ENCODE measurements around the gene CLEC2L.

Gene CLEC2L

DNA sequence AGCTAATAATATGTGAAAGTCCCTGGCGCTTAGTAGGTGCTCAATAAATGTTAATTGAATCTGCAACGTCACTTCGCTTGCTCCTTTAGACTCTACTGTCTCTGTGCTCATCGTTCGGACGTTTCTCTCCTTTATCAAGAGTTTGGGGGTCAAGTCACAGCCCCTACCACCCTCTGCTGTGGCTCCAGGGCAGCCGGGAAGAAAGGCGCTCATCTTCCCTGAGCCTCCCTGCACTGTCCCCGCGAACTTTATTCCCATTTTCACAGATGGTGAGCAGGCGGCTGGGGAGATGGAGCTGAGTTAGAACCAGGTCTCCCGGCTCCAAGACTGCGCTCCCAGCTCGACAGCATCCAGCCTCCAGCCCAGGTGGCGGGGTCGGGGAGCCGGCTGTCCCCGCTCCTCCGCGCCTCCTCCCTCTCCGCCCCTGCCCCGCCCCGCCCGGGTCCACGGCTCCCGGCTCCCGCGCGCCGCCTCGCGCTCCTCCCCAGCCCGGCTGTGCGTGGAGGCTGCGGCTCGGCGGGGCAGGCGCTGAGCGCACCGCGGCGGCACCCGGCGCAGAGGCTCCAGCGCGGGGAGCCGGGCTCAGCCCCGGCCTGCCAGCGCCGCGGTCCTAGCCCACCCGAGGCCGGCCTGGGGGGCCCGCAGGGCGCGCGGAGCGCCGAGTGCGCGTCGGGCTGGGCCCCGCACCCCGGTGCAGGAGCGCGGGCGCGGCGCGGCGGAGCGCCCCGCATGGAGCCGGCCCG lies at the start of gene CLEC2L:
Gene CLEC2L (plus strand): TSS at position 487 of the 743 bp plus-strand sequence. CDS start 243 bp downstream, at position 730.
- DNase-seq (ENCODE audit: low spot score): no peak

DNA sequence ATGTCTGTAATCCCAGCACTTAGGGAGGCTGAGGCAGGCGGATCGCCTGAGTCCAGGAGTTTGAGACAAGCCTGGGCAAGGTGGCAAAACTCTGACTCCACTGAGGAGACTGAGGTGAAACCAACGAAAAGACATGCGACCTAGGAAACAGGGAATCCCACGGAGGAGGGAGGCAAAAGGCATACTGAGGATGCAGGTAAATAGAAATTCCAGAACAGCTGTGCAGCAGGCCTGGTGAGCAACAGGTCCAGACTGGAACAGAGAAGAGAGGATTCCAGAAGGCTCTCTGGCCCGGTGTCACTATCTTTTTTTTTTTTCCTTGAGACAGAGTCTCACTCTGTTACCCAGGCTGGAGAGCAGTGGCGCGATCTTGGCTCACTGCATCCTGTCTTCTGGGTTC lies 47.3 kb upstream of the CLEC2L start:
- DNase-seq (ENCODE audit: low spot score): no peak

DNA sequence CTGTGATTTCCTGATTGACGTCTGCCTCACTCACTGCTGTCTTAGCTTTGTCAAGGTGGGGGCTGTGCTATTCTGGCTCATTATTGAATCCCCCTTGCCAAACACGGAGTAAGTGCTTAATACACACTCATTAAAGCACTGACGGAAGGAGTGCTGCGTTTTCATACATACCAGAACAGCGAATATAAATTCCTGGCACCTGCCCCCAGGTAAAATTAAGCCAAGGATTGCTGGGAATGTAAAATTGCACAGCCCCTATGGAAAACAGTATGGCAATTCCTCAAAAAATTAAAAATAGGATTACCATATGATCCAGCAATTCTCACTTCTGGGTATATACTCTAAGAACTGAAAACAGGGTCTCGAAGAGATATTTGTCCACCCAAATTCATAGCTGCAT lies 46.6 kb upstream of the CLEC2L start:
- no peak for DNase-seq (ENCODE audit: low spot score)

DNA sequence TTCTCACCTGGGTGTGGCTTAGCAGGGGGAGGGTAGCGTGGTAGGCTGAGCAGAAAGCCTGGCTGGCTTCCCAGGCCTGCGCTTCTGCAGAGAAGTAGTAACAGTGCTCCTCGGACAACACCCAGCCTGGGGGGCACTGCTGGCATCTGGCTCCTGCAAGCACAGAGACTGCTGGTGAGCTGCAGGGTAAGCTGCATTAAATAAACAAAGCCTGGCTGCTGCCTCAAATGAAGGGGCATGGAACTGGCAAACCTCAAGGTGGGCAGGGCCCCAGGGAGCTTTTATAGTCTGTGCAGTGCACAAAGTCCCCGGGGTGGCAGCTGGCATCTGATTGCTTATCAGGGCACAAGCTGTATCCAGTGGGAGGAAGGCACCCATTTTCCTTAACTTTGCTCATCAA lies 43.9 kb upstream of the CLEC2L start:
- DNase-seq (ENCODE audit: low spot score): no peak

DNA sequence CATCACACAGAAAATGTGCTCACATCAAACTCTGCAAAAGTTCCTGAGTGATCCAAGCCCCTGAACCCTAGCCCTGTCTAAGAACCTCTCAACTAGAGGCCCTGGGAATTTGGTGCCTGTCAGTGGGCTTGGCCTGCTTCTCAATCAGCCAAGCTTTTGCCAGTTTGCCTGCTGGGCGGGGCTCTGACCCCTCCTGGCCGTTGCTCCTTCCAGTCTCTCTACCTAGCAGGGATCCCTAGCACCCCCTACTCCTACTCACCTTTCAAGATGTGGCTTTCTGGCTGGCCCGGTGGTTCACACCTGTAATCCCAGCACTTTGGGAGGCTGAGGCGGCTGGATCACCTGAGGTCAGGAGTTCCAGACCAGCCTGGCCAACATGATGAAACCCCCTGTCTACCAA lies 42.1 kb upstream of the CLEC2L start:
- DNase-seq (ENCODE audit: low spot score): no peak

DNA sequence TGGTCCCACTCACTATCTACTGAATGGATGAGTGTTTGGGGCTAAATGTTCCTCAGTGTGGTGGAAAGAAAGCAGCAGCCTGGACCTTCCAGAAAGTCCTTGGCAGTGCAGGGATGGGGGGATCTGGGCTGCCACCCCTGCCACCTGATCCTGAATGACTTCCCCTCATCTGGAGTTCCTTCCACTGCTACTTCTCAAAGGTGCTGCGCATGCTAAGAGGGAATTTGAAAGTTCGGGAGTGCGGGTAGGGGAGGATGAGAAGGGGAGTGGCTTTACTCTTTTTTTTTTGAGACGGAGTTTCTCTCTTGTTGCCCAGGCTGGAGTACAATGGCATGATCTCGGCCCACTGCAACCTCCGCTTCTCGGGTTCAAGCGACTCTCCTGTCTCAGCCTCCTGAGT lies 41.4 kb upstream of the CLEC2L start:
- no peak for DNase-seq (ENCODE audit: low spot score)

DNA sequence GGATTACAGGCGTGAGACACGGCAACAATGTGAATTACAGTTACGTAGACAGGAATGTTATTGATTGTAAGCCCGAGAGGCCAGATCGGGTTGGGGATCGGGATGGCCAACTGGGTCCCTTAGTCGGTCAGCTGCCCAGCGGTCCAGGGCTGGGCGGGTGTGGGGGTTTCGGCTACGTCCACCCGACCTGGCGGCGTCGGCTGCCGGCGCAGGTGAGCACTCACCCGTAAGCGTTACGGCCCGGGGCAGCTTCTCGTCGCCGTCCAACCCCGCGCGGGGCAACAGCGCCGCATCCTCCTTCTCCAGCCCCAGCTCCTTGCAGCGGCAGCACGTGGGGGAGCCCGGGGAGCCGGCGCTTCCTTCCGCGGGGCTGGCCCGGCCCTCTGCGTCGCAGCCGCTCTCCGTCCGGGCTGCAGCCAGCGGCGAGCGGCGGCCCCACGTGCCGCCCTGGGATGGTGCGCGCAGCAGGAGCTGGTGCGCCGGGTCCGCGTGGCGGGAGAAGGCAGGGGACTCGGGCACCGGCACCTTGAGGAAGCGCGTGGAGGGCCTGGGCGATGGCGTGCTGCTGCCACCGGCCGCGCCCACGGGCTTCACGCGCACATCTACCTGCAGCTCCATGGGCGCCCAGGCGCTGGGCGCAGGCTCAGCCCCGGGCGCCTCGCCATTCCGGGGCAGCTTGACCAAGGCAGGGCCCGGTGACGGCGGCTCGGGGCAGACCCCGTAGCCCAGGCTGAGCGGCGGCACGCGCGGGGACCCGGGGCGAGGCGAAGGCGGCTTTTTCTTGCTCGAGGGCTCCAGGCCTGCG lies 40.6 kb upstream of the CLEC2L start:
- DNase-seq (ENCODE audit: low spot score): no peak

DNA sequence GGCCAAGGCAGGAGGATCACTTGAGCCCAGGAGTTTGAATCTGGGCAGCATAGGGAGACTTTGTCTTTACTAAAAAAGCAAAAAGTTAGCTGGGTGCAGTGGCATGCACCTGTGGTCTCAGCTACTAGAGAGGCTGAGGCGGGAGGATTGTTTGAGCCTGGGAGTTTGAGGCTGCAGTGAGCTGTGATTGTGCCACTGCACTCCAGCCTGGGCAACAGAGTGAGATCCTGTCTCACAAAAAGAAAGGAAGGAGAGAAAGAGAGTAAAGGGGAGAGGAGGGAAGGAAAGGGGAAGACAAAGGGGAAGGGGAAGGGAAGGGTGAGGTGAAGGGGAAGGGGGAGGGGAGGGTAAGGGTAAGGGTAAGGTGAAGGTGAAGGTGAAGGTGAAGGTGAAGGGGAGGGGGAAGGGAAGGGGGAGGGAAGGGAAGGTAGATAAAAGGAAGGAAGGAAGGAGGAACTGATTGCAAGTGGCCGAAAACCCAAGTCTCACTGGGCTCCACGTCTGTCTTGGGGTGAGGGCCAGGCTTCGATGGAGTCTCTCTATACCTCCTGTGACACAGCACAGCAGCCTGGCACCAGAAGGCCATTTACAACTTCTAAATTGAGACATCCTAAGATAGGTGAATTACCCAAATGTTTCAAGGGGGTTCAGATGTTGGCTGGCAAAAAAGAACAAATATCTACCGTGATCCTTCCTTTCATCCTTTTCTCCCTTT lies 36.0 kb upstream of the CLEC2L start:
- DNase-seq (ENCODE audit: low spot score): no peak

DNA sequence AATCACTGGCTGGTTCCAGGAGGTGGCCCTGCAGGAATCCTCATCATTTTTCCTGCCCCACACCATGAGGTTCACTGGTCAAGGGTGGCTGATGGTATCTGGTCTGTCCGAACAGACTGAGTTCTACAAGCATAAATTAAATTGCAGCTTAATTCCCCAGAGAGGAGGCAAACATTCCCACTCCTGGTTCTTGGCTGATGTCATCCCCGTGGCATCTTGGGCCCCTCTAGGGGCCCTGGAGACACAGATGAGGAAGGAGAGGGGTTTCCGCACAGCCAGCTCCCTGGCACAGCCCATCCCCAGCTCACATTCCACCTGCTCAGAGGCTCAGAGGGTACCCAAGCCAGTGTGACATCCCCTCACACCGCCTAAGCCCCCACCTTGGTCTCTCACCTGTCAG lies 34.7 kb upstream of the CLEC2L start:
- no peak for DNase-seq (ENCODE audit: low spot score)

DNA sequence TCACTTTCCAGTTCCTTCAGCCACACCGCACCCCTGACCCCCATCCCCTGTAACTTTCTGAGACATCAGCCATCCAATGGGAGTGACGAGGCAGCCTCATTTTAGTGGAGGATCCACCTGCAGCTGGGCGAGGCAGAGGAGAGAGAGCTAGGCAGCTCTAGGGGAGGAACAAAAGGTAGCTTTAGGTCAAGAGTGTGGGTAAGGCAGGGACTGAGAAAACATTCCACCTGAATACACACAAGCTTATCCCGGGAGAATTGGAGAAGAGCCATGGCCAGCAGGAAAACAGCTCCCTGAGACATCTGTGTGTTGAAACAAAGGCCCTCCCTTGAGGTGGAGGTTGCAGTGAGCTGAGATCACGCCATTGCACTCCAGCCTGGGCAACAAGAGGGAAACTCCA lies 33.4 kb upstream of the CLEC2L start:
- no peak for DNase-seq (ENCODE audit: low spot score)

DNA sequence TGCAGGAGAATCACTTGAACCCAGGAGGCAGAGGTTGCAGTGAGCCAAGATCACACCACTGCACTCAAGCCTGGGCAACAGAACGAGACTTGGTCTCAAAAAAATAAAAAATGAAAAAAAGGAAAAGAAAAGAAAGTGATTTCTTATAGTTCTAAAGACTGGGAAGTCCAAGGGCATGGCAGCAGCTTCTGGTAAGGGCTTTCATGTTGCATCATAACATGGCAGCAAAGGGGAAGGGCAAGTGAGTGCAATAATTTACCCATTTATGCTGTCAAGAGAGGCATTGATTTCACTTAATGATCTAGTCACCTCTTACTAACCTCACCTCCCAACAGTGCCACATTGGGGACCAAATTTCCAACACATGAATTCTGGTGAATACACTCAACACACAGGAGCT lies 31.2 kb upstream of the CLEC2L start:
- no peak for DNase-seq (ENCODE audit: low spot score)

DNA sequence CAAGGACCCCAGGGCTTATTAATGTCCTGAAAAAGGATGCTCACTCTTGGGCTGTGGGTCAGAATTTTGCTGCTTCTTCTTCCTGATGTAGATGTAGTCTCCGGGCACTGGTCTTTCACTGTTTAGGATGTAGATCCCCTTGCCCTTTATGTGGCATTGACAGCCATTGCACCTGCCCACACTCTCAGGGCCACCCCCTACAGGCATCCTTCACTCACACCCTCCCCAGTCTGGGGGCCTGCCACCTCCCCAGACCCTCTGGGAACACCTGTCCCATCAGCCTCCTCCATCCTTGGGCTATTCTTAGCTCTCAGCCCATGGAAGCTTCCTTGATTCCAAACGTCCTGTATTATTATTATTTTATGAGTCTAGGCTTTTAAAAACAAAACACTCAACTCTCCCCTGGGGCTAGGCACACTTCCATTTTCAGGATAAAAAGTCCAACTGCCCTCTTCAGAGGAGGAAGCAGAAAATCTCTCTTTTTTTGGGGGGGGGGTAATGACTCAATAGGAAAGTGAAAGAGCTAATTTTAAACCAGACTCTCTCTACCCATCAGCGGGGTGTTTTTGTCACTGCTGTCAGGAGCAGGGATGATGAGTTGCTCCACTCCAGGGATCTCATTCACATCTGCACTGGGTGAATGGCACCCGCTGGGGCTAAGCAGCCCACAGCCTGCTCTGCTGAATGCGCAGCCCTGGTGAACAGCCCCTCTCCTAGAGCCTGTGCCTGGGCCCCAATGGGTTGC lies 28.5 kb upstream of the CLEC2L start:
- no peak for DNase-seq (ENCODE audit: low spot score)

DNA sequence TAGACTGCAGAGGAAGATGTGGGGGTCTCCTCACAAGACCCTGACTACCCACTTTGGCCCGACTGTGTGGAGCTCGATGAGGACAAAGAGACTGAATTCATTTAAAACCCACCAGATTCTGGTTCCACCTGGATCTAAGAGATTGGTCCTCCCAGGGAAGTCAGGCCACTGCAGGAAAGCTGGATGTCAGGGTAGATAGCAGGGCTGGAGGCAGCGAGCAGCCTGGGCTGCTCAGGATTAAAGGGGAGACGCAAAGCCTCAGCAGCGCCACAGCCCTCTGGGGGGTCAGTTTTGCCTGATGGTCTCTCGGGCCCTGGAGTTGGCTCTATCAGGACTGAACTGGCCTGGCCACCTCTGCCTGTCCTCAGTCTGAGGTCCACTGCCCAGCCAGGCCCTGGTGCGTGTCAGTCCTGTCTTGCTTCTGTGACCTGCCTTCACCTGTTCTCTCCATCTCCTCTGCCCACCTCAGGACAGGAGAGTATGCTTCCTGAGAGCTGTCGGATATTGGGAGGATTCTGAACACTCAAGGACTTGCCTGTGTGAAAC lies 27.8 kb upstream of the CLEC2L start:
- no peak for DNase-seq (ENCODE audit: low spot score)

DNA sequence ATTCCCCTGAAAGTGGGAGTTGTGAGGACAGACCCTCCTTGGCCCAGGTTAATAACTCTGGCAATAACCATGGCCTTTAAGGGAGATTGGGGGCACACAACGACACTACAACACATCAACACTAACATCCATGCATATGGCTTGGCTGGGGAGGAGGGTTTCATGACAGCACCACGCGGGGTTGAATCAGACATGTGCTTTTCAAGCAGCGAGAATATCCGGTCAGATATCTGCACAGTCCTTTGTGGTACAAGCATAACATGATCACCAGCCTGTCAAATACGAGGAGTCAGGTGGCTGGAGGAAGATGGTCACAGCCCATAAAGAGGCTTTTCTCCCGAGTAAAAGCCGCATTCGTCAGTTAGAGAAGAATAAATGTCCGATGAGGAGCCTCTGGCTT lies 27.0 kb upstream of the CLEC2L start:
- DNase-seq (ENCODE audit: low spot score): no peak

DNA sequence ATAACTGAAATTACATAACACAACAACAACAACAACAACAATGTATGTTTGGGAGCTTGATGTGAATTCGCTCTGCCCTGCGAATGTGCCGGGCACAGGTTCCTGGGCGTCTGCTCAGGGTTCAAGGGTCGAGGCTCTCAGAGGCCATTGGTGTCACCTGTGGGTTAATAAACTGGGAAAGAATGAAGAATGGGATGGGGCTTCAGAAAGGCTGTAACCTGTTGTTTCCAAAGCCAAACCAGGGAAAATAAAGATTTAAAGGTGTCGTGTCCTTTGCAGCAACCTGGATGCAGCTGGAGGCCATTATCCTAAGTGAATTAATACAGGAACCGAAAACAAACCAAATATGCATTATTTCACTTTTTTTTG lies 22.7 kb upstream of the CLEC2L start:
- no peak for DNase-seq (ENCODE audit: low spot score)

DNA sequence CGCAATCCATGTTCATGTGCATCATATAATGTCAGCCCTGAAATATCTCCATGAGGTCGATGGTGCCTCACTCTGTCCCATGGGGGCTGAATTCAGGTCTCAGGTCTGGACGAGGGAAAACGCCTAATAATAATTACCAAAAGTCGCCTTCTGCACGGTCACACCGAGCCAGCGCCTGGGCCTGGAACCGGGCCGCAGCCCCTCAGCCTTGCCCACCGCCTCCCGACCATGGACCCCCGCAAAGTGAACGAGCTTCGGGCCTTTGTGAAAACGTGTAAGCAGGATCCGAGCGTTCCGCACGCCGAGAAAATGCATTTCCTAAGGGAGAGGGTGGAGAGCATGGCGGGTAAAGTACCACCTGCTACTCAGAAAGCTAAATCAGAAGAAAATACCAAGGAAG lies 21.3 kb upstream of the CLEC2L start:
- no peak for DNase-seq (ENCODE audit: low spot score)

DNA sequence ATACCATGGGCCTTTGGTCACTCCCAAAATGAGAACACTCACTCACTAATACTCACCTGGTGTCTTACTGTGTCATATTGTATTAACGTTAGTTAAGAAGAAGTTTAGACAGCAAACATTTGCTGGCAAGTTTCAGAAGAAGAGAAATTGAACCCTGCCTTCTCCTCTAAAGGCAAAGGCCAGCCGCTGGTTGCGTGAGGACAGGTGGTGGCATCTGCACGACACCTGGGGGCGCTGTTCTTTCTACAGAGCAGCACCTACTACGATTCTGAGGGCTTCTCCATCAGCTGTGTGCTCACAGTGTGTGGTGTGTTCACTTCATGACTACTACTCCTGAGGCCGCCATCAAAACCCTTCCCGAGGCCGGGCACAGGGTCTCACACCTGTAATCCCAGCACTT lies 17.9 kb upstream of the CLEC2L start:
- DNase-seq (ENCODE audit: low spot score): no peak

DNA sequence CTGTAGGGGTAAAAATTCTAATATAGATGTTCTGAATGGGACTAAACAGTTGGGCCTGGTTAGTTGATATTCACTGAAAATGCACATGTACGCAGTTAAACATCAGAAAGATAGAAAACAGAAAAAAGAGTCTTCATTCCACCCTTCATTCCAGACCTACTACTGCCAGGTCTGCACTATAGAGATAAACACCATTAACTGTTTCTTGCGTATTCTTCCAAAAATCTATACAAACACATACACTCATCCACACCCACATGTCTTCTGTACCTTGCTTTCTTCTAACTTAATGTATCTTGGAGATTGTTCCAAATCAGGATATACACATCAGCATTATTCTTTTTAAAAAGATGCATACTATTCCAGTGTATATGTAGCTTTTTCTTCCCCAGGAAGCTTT lies 13.9 kb upstream of the CLEC2L start:
- no peak for DNase-seq (ENCODE audit: low spot score)

DNA sequence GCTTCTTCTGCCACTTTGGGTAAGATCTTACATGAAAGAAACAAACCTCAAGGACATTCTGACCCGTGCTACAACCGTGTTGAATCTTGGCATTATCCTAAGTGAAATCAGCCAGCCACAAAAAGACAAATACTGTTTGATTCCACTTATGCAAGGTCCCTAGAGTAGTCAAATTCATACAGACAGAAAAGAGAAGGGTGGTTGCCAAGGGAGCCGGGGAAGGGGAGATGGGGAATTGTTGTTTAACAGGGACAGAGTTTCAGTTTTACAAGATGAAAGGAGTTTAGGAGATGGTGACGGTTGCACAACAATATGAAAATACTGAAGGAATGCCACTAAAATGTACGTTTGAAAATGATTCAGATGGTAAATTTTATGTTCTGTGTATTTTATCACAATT lies 12.2 kb upstream of the CLEC2L start:
- no peak for DNase-seq (ENCODE audit: low spot score)

DNA sequence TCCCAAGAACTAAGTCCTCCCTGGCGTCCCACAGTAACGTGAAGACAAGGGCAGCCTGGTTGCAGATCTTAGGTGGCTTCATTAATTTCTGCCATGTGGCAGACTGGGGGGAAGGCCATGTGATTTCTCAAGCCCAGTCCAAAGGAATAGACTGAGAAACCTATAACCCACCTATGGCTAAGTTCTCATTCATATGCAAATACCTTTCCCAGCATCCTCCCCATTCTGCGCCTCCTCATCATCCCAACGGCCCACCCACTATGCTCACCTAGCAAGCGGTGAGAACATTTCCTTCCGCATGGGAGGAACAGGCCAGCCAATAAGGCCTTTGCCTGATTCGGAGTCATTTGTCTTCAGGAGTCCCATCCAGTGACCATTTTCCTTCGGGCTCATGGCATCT lies 8.2 kb upstream of the CLEC2L start:
- no peak for DNase-seq (ENCODE audit: low spot score)

DNA sequence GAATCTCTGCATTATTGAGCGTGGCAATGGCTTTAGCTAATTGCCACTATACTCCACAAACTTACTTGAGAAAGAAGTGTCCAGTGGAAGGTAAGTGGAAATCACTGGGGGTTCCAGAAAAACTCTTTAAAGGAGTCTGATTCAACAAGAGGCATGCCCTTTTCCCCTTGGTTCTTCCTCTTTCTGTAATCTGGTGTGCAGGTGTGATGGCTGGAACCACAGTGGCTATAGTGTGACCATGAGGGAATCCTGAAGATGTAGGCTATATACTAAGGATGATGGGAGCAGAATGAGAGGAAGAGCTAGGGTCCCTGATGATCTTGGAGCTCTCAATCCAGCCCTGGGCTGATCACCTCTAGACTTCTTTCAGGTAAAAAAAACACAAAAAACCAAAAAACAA lies 2.0 kb upstream of the CLEC2L start:
- DNase-seq (ENCODE audit: low spot score): no peak

DNA sequence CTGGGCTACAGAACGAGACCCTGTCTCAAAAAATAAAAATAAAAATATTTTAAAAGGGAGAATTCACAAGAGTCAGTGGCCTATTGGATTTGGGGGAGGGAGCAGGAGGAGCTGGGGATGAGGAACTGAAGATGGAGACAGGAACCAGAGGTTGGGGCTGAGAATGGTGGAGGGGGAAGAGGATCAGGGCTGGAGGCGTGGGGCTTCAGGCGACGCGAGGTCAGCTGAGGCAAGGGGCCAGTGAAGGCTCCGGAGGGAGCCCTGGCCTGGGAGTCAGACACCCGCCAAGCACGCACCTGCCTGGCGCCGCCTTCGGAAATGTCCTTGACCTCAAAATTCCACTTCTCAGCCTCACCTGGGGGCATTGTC lies 671 bp upstream of the CLEC2L start:
- no peak for DNase-seq (ENCODE audit: low spot score)
